ENCODE results near the gene BCKDHA.

- no peak for TF ChIP-seq CTCF (conservative IDR thresholded peaks at IDR 0.05 in 1 of 2, IDR thresholded peaks at IDR 0.05 in 1 of 2; ENCODE audit: low read depth in 1 of 2, low read length in 2 of 2)
- no peak for TF ChIP-seq EZH2 (IDR thresholded peaks at IDR 0.05; ENCODE audit: low read length, missing control alignments)
Measured at GRCh38 chr19:41364524-41365391, 32.9 kb upstream of the BCKDHA start.
